Superior temporal gyrus (tissue), 1 donor: ENCODE measurements around the gene COL1A1.

ENCODE experiments used
- DNase-seq: peaks from one replicate; pipeline ENCODE4 v3.0.0-alpha.2; 2016; ENCODE audit errors: extremely low spot score

COL1A1 gene

GRCh38 chr17:50172130-50172529 lies 29.3 kb downstream of the COL1A1 start:
- no peak for DNase-seq

- no peak for DNase-seq
These were observed 29.9 kb downstream of the COL1A1 start for GRCh38 chr17:50171371-50172071.

GRCh38 chr17:50170662-50171370 lies 30.6 kb downstream of the COL1A1 start:
- no peak for DNase-seq

- no peak for DNase-seq
These were observed 31.5 kb downstream of the COL1A1 start for GRCh38 chr17:50169881-50170459.

GRCh38 chr17:50169121-50169764 lies 32.2 kb downstream of the COL1A1 start:
- no peak for DNase-seq

- no peak for DNase-seq
These were observed 33.1 kb downstream of the COL1A1 start for GRCh38 chr17:50168319-50168718.

- no peak for DNase-seq
These were observed 34.1 kb downstream of the COL1A1 start for GRCh38 chr17:50167371-50167770.

- DNase-seq: no peak
These were observed 34.8 kb downstream of the COL1A1 start for GRCh38 chr17:50166518-50167181.

GRCh38 chr17:50165867-50166517 lies 35.4 kb downstream of the COL1A1 start, which contains the start of gene SGCA:
SGCA (plus strand) TSS chr17:50166005; CDS start chr17:50166041, 36 bp downstream.
- no peak for DNase-seq

GRCh38 chr17:50165466-50165865 lies 36.0 kb downstream of the COL1A1 start:
- no peak for DNase-seq

- no peak for DNase-seq
These were observed 36.4 kb downstream of the COL1A1 start for GRCh38 chr17:50165066-50165465.

GRCh38 chr17:50164697-50164988 lies 36.8 kb downstream of the COL1A1 start:
- DNase-seq: no peak

GRCh38 chr17:50163843-50164696 lies 37.4 kb downstream of the COL1A1 start:
- DNase-seq: no peak

- no peak for DNase-seq
These were observed 38.8 kb downstream of the COL1A1 start for GRCh38 chr17:50162466-50163254.

- DNase-seq: no peak
These were observed 39.5 kb downstream of the COL1A1 start for GRCh38 chr17:50161911-50162288.

- DNase-seq: peak; percentile 95
These were observed 40.2 kb downstream of the COL1A1 start for GRCh38 chr17:50161023-50161910.

GRCh38 chr17:50157891-50158290 lies 43.5 kb downstream of the COL1A1 start:
- no peak for DNase-seq

- DNase-seq: no peak
These were observed 46.2 kb downstream of the COL1A1 start for GRCh38 chr17:50155115-50155819.
